GM12801 (cell line): ENCODE data around the gene STPG2.

Source experiments
- CTCF ChIP-seq: IDR thresholded peaks from one replicate; pipeline ENCODE4 v1.5.1; 2011; ENCODE audit warnings: control low read depth; ENCODE audit not compliant: insufficient read length; ENCODE audit errors: extremely low read depth

The STPG2 gene

GRCh38 chr4:97627750-97628149, 515.5 kb downstream of the STPG2 start:
- no peak for TF ChIP-seq CTCF

- no peak for TF ChIP-seq CTCF
These were observed 519.1 kb downstream of the STPG2 start for GRCh38 chr4:97624204-97624603.

GRCh38 chr4:97605932-97606331, 537.3 kb downstream of the STPG2 start:
- no peak for TF ChIP-seq CTCF

GRCh38 chr4:97593248-97593647, 550.0 kb downstream of the STPG2 start:
- no peak for TF ChIP-seq CTCF

- TF ChIP-seq CTCF: no peak
These were observed 553.0 kb downstream of the STPG2 start for GRCh38 chr4:97590266-97590665.

- no peak for TF ChIP-seq CTCF
These were observed 553.6 kb downstream of the STPG2 start for GRCh38 chr4:97589481-97590196.

- TF ChIP-seq CTCF: no peak
These were observed 555.4 kb downstream of the STPG2 start for GRCh38 chr4:97587912-97588311.
